IPS-NIHi7 (cell line): ENCODE data around the gene LTV1.

Experiments
- DNase-seq: peaks from one replicate; pipeline ENCODE4 v3.0.0; 2012; ENCODE audit warnings: mixed read lengths; ENCODE audit errors: extremely low spot score

The LTV1 gene

DNA sequence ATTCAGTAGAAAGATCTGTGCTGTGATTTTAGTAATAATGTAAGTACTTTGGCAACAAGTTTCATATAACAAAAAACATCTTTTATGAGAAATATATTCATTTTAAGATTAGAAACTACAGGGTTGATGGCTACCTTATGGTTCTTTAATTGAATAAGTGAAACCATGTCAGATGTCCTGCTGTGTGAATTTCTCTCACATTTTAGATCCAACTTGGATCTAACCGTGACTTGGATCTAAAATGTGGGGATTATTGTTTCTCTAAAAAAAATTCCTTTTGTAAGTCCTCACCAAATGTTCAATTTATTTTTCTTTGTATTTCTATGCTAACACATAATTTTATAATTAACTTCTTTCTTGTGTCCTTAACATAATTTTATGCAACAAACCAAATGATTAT, 51.5 kb downstream of the LTV1 start:
- no peak for DNase-seq

DNA sequence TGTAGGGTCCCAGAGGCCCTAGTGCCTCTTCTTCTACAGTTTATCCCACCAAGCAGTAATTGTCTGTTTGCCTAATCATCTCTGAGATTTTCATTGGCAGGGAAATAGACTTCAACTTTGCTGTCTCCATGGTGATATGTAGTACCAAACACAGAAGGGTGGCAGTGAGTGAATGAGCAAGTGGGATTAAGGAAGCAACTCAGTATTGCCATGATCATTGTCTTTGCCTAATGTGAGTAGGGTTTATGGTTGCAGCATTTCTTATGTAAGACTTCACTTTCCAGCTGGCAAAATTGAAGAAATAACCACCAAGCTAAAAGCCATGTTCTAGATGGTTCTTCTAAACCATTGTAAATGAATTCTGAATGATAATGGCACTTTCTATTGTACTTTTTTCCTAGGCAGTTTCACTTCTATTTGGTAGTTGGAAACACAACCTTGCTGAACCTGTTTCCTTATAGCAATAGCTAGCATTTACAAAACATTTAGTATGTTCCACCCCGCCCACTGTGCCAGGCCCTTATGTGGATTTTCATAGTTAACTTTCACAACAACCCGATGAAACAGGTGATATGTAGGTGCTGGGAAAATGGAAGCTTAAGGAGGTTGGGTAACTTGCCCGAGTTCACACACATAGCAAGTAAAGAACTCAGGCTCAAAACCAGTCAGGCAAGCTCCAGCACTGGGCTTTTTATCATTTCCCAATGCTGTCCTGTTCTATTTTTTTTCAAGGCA, 53.2 kb downstream of the LTV1 start:
- DNase-seq, result no peak

DNA sequence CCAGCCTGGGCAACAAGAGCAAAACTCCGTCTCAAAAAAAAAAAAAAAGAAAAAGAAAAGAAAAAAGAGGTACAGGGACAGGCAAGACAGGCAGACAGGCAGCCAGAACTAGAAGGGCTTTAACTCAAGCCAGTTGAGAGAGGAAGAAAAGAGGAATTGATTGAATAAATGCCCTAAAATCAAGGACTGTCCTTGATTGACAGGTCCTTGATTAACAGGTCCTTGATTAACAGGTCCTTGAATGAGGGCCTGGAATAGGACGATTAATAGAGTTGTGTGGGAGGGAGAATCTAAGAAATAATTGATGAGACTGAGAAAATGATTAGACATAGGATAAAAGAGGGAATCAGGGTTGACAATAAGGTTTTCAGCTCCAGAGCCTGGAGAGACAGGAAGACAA, 57.2 kb downstream of the LTV1 start:
- DNase-seq, result no peak

DNA sequence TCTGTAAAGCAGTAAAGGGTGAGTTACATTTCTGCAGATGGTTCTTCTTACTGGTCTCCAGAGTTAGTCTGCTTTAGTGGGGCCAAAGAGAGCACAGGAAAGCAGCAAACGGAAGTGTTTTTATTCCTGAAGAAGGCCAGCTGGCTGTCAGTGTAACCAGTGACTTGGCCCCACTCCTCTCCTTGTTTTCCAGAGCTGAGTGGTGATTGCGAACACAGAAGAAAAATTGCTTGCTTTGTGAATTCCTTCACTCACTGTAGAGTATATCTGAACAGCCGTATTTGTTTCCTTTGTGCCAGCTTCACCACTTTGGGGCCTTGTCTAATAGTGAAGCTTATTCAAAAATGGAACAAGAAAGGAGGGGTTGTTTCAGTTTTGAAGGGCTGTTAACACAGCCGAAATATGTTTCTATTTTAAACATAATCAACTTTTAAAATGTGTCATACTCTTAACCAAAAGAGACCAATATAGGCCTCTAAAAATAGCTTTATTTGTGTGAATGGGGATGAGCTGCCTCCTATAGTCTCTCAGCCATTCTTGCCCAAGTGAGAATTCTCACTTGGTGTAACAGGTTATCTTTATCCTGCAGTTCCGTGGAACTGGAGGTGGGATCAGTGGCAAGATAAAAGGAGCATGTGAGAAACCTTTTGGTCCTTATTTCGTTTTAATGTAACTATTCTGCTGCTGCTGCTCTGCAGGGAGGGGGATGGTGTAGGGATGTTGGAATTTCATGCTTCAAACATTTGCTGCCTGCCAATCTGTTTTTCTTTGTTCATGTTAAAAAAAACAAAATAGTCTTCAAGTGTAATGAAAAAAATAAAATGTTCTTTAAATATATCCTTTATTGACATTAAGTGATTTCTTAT, 59.0 kb downstream of the LTV1 start:
- DNase-seq, result no peak

DNA sequence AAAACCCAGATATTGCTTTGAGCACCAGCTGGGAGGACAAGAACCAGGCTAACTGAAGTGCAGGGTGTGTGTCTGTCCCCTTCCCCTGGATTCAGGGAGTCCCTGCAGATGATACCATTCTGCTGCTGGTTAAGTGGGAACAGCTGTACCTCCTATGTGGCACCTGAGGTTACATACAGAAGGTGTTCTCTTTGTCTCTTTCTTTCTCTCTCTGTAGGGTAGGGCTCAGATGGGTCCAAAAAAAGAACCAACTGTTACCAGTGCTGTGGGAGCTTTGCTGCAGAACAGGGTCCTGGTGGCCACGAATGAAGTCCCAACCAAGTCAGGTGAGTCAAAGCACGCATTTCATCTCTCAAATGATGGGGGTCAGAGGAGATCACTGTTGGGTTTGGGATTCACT, 59.7 kb downstream of the LTV1 start:
- no peak for DNase-seq

DNA sequence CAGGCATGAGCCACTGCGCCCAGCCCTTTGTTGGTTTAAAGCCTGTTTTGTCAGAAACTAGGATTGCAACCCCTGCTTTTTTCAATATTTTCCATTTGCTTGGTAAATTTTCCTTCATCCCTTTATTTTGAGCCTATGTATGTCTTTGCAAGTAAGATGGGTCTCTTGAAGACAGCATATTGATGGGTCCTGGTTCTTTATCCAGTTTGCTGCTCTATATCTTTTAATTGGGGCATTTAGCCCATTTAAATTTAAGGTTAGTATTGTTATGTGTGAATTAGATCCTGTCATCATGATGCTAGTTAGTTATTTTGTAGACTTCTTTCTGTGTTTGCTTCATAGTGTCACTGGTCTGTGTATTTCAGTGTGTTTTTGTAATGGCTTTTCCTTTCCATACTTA, 67.9 kb downstream of the LTV1 start:
- DNase-seq, result no peak

DNA sequence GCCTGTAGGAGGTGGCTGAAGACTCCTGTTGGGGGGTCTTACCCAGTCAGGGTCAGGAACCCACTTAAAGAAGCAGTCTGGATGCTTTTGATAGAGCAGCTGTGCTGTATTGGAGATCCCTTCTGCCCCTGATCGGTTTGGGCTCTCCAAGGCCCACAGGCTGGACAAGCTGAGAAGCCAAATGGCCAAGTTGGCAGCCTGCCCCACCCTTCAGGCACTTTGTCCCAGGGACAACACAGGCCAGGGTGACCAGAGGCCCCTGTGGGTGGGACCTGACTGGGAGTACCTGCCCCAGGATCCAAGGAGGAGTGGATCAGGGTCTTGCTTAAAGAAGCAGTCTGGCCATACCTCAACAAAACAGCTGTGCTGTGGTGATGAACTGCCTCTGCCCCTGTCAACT, 69.5 kb downstream of the LTV1 start:
- DNase-seq, result no peak
